Tibial artery (tissue), 4 donors: Measurements from ENCODE around the gene LARP4B.

ENCODE experiments used
- DNase-seq, 2 donors: peaks; one replicate each; pipeline ENCODE4 v3.0.0-alpha.2; 2019
- H3K27ac ChIP-seq, 2 donors: fragments of 200-600 bp; sonication (generic) in 1 of 2; 1 replicate in 1 of 2; 2 replicates in 1 of 2; pipeline ENCODE4 v1.5.1; 2018 to 2019; ENCODE audit warnings: mild to moderate bottlenecking in 1 of 2
- H3K27me3 ChIP-seq, 2 donors: fragments of 200-600 bp; sonication (generic) in 1 of 2; one replicate each; pipeline versions ENCODE4 v1.5.1 to v1.6.0; 2016 to 2019
- H3K36me3 ChIP-seq, 3 donors: fragments of 200-600 bp; sonication (generic) in 2 of 3; one replicate each; pipeline ENCODE4 v1.5.1; 2016 to 2019; ENCODE audit warnings: mild to moderate bottlenecking in 2 of 3
- H3K4me1 ChIP-seq, 4 donors: fragments of 200-600 bp; sonication (generic) in 2 of 4; 1 replicate in 3 of 4; 2 replicates in 1 of 4; pipeline ENCODE4 v1.5.1; 2016 to 2019
- H3K4me3 ChIP-seq, 2 donors: fragments of 200-600 bp; sonication (generic) in 1 of 2; 1 replicate in 1 of 2; 2 replicates in 1 of 2; pipeline ENCODE4 v1.5.1; 2018 to 2019; ENCODE audit warnings: mild to moderate bottlenecking in 2 of 2
- H3K9me3 ChIP-seq, 3 donors: fragments of 200-600 bp; sonication (generic) in 1 of 3; one replicate each; pipeline ENCODE4 v1.5.1; 2016 to 2019
- CTCF ChIP-seq, 2 experiments: fragments of 200-600 bp in 1 of 2; fragments of 450-650 bp in 1 of 2; IDR thresholded peaks; one replicate each; pipeline ENCODE4 v1.5.1; 2017 to 2019; ENCODE audit warnings: antibody characterized with exemption in 2 of 2, mild to moderate bottlenecking in 1 of 2, moderate library complexity in 1 of 2
- intact Hi-C: fragments of 100-400 bp; cut with DNase I; formaldehyde crosslinking; loops from one replicate; pipeline ENCODE4 v1.15.0; 2023; ENCODE audit warnings: low total_unique reads

The LARP4B gene

GRCh38 chr10:761376-761775 lies 170.1 kb downstream of the LARP4B start:
- intact Hi-C loops = no loop called here
- Histone ChIP-seq H3K4me1 (no peaks in the 10 kb centered on the region), H3K27me3 (no peaks in the 10 kb centered on the region), H3K4me3 (no peak overlapping the region), H3K27ac (no peak overlapping the region), H3K36me3 (no peaks in the 10 kb centered on the region), H3K9me3 (peaks cover 0 to 21% (median 4%) of the 10 kb centered on the region in 3 donors)
- no peak for DNase-seq
- TF ChIP-seq CTCF (IDR thresholded peaks at IDR 0.05) = no peak

GRCh38 chr10:760622-761021 lies 170.9 kb downstream of the LARP4B start:
- DNase-seq = no peak

GRCh38 chr10:759898-760477 lies 171.5 kb downstream of the LARP4B start:
- H3K9me3 ChIP-seq = peaks cover 0 to 26% (median 7%) of the 10 kb centered on the region in 3 donors
- TF ChIP-seq CTCF (IDR thresholded peaks at IDR 0.05) = no peak
- H3K36me3 ChIP-seq = no peaks in the 10 kb centered on the region
- H3K27ac ChIP-seq = no peak overlapping the region
- no peak for DNase-seq
- H3K4me3 ChIP-seq = no peak overlapping the region
- no peaks in the 10 kb centered on the region for H3K27me3 ChIP-seq
- no peaks in the 10 kb centered on the region for H3K4me1 ChIP-seq
- intact Hi-C loops = no loop called here

More at GRCh38 chr10:760622-761021, 170.9 kb downstream of the LARP4B start:
- no peak for TF ChIP-seq CTCF (IDR thresholded peaks at IDR 0.05)
- H3K27me3 ChIP-seq = no peaks in the 10 kb centered on the region
- H3K4me1 ChIP-seq = no peaks in the 10 kb centered on the region
- H3K4me3 ChIP-seq = no peak overlapping the region
- H3K36me3 ChIP-seq = no peaks in the 10 kb centered on the region
- H3K9me3 ChIP-seq = peaks cover 0 to 21% (median 4%) of the 10 kb centered on the region in 3 donors
- intact Hi-C loops = no loop called here
- no peak overlapping the region for H3K27ac ChIP-seq
